T follicular helper cell (primary cell): ENCODE results near the gene SMIM41.

ENCODE experiments used
- DNase-seq: peaks from one replicate; pipeline ENCODE4 v3.0.0-alpha.2; 2020; ENCODE audit warnings: low read depth

SMIM41 gene

DNA sequence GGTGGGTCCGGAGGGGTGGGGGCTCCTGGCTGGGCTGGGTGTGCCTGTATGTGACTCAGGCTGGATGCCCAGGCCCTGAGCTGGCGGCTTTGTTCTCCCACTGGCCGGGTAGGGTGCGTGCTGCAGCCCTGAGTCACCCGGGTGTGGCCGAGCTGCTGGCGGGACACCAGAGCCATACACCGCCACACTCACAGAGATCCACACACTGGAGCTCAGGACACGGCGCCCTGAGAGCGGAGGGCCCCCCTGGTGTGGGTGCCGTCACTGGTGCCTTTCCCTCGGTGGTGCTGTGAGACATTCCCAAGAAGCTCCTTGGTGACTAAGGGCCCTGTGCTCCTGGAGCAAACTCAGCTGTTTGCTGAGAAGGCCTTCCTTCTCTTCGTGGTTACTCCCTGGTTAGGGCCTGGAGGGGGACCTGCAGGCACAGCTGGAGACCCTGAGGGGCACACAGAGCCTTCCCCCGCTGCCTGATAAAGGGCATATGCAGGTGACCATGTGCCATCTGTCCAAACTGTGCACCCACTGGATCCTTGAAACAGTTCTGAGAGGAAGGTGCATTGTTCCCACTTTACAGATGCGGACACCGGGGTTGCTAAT lies 68.0 kb downstream of the SMIM41 start:
- DNase-seq = no peak

DNA sequence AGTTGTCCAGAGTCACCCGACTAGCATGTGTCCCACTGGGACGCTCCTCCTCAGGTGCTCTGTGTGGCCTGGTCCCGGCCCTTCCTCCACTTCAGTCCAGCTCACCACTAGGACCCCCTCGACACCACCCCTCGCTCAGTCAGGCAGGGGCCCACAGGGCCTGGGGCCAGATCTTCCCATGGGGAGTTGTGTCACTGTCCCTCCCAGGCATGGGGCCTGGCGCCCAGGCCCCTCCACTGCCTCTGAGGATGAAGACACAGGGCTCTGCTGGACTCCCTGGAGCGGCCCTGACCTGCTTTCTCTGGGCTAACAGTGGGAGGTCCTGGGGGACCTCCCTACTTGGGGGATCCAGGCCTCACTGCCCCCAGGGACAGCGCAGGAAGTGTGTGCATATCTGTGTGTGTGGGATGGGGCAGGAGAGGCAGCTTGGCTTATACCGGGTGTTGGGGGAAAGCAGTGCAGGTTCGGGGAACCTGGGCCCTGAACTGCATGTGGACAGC lies 68.5 kb downstream of the SMIM41 start:
- no peak for DNase-seq

- DNase-seq = no peak
Measured at GRCh38 chr12:52148464-52149181, 69.1 kb downstream of the SMIM41 start.

DNA sequence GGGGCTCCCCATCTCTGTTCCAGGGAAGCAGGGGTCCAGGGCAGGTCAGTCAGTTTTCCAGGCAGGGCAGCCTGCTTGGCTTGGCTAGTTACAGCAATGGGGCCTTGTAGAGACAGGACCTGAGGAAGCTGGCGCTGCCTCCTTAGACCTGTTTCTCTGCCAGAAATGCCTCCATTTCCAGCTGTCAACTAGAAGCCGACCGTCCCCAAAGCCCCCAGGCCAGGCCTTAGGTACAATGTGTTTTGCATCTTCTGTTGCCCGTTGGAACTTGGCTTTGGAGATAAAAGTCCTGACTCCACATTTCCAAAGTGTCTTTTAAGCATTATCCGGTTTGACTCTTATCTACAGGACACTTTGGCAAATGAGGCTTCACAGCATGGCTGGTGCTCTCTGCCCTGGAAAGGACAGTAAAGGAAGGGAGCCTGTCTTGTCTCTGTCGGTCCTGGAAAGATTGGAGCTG lies 69.7 kb downstream of the SMIM41 start:
- no peak for DNase-seq

GRCh38 chr12:52149651-52150241 lies 70.2 kb downstream of the SMIM41 start:
- no peak for DNase-seq

DNA sequence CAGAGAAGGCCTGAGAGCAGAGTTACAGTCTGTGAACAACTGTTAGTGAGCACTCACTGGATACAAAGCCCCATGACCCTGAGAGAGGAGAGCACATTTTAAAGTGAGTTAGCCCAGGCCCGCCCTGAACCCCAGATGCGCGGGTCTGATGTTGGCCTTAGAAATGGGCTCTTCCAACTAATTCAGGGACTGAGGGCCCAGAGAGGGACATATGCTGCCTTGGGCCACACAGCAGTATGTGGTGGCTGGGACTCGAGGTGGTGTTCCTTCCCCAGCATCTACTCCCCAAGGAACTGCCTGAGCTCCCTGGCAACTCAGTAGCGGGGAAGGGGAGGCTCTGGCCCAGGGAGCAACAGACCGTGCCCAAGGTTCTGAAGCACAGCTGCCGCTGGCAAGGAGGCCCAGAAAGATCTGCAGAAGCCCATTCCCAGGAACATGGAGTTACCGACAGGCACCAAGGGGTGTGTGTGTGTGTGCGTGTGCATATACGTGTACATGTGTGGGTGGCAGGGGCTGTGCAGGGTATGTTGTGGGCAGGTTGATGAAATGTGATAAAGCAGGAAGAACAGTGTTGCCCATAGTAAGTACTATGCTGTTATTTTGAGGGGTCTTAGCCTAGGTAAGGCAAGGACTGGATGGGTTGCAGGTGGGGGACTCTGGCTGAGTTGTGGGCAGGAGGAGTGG lies 71.8 kb downstream of the SMIM41 start:
- no peak for DNase-seq

DNA sequence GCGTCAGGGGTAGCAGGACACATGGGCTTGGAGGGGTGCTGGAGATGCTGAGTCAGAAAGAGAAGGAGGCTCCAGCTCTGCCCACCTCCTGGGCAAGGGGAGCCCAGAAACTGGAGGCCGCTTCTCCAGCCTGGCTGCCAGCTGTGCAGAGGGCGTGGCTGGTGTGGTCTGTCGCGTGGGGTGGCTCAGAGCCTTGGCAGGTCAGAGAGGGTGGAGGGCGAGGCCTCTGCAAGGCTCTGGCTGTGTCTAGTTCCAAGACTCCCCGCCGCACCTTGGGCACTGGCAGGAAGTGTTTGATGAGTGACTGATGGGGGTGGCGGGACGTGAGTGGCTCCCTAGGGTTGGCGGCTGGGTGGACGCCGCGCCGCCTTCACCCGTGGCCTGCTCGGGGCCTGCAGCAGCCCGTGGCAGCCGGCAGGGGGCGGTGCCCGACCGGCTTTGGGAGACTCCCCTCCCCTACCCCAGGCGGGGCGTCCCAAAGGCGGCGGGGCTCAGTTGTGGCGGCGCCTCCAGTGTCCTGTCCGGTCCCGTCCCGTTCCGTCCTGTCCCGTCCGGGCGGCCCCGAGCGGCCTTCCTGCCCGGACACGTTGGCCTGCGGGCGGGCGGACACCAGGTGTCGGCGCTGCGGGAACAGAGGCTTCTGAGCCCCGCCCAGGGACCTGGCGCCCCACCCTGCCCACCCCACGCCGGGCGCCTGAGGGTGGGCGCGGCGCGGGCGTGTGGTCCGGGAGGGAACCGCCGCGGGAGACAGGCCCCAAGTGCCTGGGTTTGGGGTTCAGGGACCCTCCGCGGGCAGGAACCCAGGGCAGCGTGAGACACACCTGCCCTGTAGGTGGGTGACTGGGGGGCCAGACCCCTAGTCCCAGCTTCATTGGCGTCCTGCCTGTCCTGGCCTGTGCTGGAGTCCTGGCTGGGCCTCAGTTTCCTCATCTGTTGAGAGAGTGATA lies 72.6 kb downstream of the SMIM41 start:
- DNase-seq = peak; percentile 69

DNA sequence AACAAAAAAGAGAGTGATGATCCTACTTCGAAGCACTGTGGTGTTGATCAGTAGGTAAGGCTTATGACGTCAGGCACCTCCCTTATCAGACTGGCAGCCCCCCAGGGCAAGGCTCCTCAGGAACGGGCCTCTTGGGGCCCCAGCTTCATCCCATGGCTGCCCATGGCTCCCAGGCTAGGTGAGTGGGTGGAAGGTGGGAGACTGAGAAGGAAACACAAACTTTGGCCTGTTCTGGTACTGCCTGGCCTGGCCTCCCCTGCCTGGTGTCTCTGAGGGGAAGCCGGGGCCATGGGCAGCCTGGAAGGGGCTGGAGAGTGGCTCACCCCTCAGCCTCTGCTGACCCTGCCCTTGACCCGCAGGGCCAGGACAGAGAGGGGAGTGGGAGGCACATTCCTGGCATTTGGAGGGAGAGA lies 73.4 kb downstream of the SMIM41 start:
- no peak for DNase-seq

- DNase-seq = peak; percentile 47
Measured at GRCh38 chr12:52155048-52155868, 75.8 kb downstream of the SMIM41 start.

- DNase-seq = no peak
Measured at GRCh38 chr12:52156311-52156710, 76.8 kb downstream of the SMIM41 start.

DNA sequence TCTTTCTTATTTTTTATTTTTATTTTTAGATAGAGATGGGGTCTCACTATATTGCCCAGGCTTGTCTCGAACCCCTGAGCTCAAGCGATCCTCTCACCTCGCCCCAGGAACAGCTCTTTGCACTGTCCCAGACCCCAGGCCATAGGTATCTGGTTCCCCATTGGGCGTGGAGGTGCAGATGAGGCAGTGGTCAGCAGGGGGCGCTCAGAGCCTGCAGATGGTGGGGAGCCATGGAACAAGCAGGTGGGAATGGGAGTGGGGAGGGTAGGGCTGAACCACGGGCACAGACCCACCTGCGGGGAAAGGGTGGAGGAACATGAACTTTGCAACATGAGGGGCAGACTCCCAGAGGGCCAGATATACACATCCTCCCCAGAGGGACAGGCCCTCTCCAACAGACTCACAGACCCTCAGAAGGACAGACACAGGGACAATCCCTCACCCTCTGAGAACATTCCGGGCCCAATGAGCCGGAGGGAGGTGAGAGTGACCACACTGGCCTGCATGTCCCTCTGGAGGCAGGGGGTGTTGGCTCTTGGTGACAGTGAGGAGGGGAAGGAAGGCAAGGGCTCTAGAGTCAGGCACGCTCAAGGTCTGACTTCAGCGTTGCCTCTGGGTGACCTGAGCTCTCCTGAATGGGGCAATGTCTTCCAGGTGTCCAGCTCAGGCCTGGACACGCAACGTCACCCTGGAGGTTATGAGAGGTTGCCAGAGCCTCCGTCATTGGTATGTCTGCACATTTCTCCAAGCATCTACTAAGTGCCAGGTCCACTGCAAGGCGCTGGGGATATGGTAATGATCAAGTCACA lies 77.5 kb downstream of the SMIM41 start:
- peak; percentile 63 for DNase-seq

GRCh38 chr12:52157566-52158150 lies 78.2 kb downstream of the SMIM41 start:
- no peak for DNase-seq
